Glutamatergic neuron (in vitro differentiated cells): Measurements from ENCODE around the gene TMEM87A. TPM values are rescaled to one million over a fixed set of nuclear protein-coding genes. Genes with fewer than 3 reads are reported as not detected.
"Not testable (repeated sequence)": the region's sequence is repeated elsewhere in the genome, so short reads cannot be mapped to it uniquely, and the experiment has no call there.

Experiments
- DNase-seq: peaks from one replicate; pipeline ENCODE4 v3.0.0; 2022
- H3K27ac Mint-ChIP-seq: one replicate; pipeline ENCODE4 v1.8.0; 2020; ENCODE audit warnings: mild to moderate bottlenecking, mixed read lengths, inconsistent platforms; ENCODE audit not compliant: unreplicated experiment
- H3K27me3 Mint-ChIP-seq: one replicate; pipeline ENCODE4 v1.8.0; 2020; ENCODE audit warnings: mild to moderate bottlenecking, moderate library complexity, mixed read lengths, inconsistent platforms; ENCODE audit not compliant: unreplicated experiment
- H3K36me3 Mint-ChIP-seq: one replicate; pipeline ENCODE4 v1.8.0; 2020; ENCODE audit warnings: mild to moderate bottlenecking, mixed read lengths, inconsistent platforms; ENCODE audit not compliant: unreplicated experiment
- H3K4me1 Mint-ChIP-seq: one replicate; pipeline ENCODE4 v1.8.0; 2020; ENCODE audit warnings: mild to moderate bottlenecking, low read depth, mixed read lengths, inconsistent platforms; ENCODE audit not compliant: unreplicated experiment
- H3K4me3 Mint-ChIP-seq: one replicate; pipeline ENCODE4 v1.8.0; 2020; ENCODE audit warnings: mild to moderate bottlenecking, mixed read lengths, inconsistent platforms; ENCODE audit not compliant: unreplicated experiment
- H3K9me3 Mint-ChIP-seq: one replicate; pipeline ENCODE4 v1.8.0; 2020; ENCODE audit warnings: mild to moderate bottlenecking, moderate library complexity, mixed read lengths, inconsistent platforms; ENCODE audit not compliant: unreplicated experiment
- total RNA-seq: library from RNA; stranded (reverse); fragmentation: NEBNext Ultra II Directional; extraction: Animal tissue kit (Norgen Biotek cat#: 25700); gene quantifications from one replicate; pipeline ENCODE4 v1.2.1, GENCODE V29; 2021; ENCODE audit not compliant: unreplicated experiment
- TF ChIP-seq, protein P1 (sequence below): fragments of 200-600 bp; sonication (generic); IDR thresholded peaks from one replicate; pipeline ENCODE4 v1.5.0; 2021; ENCODE audit not compliant: partially characterized antibody, unreplicated experiment

The TMEM87A gene
- total RNA-seq, 1 donor from 2014 or later: 41.1 TPM

DNA sequence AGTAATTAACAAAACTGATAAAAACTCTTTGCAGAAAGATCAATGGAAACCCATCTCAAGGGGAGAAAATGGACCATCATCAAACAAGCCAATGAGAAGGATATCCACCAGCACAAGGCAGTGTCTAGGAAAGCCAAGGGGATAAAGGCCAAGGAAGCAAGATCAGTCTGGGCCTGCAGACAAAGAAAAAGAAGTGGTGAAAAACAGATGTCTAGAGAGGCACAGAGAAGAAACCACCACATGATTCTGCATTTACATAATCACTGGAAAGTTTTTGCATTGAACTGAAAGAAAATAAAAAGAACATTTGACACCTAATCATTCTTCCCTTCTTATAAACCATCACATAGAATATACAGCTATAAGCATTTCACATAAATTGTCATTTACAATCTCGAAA is 42.1 kb downstream of the TMEM87A start:
- TF ChIP-seq, protein P1, sequence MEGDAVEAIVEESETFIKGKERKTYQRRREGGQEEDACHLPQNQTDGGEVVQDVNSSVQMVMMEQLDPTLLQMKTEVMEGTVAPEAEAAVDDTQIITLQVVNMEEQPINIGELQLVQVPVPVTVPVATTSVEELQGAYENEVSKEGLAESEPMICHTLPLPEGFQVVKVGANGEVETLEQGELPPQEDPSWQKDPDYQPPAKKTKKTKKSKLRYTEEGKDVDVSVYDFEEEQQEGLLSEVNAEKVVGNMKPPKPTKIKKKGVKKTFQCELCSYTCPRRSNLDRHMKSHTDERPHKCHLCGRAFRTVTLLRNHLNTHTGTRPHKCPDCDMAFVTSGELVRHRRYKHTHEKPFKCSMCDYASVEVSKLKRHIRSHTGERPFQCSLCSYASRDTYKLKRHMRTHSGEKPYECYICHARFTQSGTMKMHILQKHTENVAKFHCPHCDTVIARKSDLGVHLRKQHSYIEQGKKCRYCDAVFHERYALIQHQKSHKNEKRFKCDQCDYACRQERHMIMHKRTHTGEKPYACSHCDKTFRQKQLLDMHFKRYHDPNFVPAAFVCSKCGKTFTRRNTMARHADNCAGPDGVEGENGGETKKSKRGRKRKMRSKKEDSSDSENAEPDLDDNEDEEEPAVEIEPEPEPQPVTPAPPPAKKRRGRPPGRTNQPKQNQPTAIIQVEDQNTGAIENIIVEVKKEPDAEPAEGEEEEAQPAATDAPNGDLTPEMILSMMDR: no peak
- Mint-ChIP-seq H3K4me1 (no peaks in the 10 kb centered on the region), H3K27me3 (no peaks in the 10 kb centered on the region), H3K9me3 (no peaks in the 10 kb centered on the region), H3K27ac (no peak overlapping the region), H3K36me3 (no peaks in the 10 kb centered on the region), H3K4me3 (no peak overlapping the region)
- DNase-seq: no peak

DNA sequence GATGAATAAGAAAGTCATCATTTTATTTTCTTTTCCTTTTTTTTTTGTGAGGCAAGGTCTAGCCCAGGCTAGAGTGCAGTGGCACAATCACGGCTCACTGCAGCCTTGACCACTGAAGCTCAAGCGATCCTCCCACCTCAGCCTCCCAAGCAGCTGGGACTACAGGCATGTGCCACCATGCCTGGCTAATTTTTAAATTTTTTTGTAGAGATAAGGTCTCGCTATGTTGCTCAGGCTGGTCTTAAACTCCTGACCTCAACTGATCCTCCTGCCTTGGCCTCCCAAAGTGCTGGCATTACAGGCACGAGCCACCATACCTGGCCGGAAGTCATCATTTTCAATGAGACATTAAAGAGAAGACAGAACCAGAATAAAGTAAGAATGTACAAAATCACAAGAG is 44.3 kb downstream of the TMEM87A start:
- not testable (repeated sequence) for H3K36me3 Mint-ChIP-seq, H3K27me3 Mint-ChIP-seq, DNase-seq, H3K27ac Mint-ChIP-seq, H3K4me3 Mint-ChIP-seq, H3K9me3 Mint-ChIP-seq, H3K4me1 Mint-ChIP-seq

DNA sequence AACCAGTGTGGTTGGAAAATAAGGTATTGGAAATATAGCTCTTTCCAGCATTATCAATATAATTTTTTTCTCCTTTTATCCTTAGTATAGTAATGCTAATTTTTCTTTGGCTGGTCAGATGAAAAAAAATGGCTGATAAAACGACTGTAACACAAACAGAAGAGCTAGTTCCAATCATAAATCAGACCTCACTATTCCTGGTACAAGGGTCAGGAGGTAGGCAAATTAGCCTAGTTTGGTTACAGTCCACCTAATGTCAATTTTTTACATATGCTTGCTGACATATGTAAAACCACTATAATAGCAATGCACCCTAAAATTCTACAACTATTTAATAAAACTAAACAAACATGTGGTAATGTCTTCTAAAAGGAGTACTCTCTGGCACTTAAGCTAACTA is 45.2 kb downstream of the TMEM87A start:
- no peaks in the 10 kb centered on the region for H3K36me3 Mint-ChIP-seq
- no peaks in the 10 kb centered on the region for H3K27me3 Mint-ChIP-seq
- no peak overlapping the region for H3K4me3 Mint-ChIP-seq

DNA sequence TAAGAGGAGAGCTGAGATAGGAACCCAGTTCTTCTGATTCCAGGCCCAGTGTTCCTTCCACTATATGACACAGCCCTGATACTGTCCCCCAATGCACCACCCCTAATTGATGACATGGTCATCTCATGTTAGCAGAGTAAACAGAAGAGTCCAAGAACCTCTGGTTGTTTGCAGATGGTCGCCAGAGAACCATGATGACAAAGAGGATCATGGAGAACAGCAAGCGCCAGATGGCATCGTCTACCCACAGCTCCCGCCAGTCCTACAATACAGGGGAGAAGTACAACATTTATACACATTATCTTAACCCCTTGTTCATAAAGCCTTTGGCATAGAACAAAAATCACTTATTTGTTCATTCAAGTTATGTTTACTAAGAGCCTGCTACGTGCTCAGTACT is 46.6 kb downstream of the TMEM87A start:
- no peak overlapping the region for H3K4me3 Mint-ChIP-seq
- no peak overlapping the region for H3K27ac Mint-ChIP-seq
- no peaks in the 10 kb centered on the region for H3K36me3 Mint-ChIP-seq
- H3K27me3 Mint-ChIP-seq: no peaks in the 10 kb centered on the region
- DNase-seq: no peak
- H3K9me3 Mint-ChIP-seq: no peaks in the 10 kb centered on the region
- no peaks in the 10 kb centered on the region for H3K4me1 Mint-ChIP-seq
- TF ChIP-seq, protein P1: no peak

More for the DNA sequence above, 45.2 kb downstream of the TMEM87A start:
- Mint-ChIP-seq H3K27ac (no peak overlapping the region), H3K4me1 (no peaks in the 10 kb centered on the region), H3K9me3 (no peaks in the 10 kb centered on the region)
- no peak for DNase-seq
- TF ChIP-seq, protein P1: no peak

DNA sequence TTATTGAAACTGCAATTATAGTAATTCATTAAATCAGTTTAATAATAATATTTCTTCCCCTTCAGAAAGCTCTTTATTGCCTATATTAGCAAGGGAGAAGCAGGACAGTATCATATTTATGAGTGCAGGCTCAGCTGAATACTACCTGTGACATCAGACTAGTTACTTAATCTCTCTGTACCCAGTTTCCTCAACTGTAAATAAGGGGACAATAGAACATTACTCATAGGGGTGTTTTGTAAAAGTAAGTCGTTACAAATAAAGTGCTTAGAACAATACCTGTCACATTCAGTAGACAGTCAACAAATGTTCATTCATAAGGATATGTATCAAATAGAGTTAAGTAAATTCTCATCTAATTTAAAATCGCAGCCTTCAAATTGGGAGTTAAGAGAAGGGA is 53.0 kb downstream of the TMEM87A start:
- no peak for DNase-seq
- Mint-ChIP-seq H3K27me3 (no peaks in the 10 kb centered on the region), H3K4me3 (no peak overlapping the region), H3K4me1 (no peaks in the 10 kb centered on the region), H3K27ac (no peak overlapping the region), H3K9me3 (no peaks in the 10 kb centered on the region), H3K36me3 (no peaks in the 10 kb centered on the region)
- TF ChIP-seq, protein P1: no peak
